ENCODE results near the gene XRCC2.
"Not testable (repeated sequence)": the region's sequence is repeated elsewhere in the genome, so short reads cannot be mapped to it uniquely, and the experiment has no call there.

Gene XRCC2

DNA sequence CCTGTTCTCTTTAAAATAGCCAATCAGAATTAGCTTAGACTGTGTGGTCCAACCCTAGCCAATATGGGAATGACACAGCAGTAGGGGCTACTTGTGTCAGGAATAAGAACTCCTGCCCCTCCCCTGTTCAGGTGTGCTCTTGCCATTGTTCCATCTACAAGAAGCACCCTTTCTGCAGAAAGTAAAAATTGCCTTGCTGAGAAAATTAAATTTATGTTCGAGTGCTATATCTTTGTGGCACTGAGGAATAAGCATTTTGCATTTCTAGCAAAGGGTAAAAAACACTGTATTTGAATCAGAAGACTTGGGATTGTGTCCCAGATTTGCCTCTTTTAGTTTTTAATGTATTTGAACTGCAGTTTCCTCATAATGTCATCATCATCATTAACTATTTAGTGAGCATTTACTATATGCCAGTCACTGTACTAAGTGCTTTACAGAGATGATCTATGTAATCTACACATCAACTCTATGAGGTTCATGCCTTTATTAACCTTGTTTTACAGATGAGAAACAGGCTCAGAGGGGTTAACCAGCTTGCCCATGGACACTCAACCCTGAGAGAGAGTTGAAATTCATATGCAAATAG lies 28.9 kb upstream of the XRCC2 start:
- no peak overlapping the region for H3K4me3 ChIP-seq (ENCODE audit: low read length)
- no peak for DNase-seq (ENCODE audit: low read depth)
- TF ChIP-seq, protein P1, sequence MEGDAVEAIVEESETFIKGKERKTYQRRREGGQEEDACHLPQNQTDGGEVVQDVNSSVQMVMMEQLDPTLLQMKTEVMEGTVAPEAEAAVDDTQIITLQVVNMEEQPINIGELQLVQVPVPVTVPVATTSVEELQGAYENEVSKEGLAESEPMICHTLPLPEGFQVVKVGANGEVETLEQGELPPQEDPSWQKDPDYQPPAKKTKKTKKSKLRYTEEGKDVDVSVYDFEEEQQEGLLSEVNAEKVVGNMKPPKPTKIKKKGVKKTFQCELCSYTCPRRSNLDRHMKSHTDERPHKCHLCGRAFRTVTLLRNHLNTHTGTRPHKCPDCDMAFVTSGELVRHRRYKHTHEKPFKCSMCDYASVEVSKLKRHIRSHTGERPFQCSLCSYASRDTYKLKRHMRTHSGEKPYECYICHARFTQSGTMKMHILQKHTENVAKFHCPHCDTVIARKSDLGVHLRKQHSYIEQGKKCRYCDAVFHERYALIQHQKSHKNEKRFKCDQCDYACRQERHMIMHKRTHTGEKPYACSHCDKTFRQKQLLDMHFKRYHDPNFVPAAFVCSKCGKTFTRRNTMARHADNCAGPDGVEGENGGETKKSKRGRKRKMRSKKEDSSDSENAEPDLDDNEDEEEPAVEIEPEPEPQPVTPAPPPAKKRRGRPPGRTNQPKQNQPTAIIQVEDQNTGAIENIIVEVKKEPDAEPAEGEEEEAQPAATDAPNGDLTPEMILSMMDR (IDR thresholded peaks at IDR 0.05; ENCODE audit: insufficient read depth, low read depth, low read length, missing control alignments) = no peak

DNA sequence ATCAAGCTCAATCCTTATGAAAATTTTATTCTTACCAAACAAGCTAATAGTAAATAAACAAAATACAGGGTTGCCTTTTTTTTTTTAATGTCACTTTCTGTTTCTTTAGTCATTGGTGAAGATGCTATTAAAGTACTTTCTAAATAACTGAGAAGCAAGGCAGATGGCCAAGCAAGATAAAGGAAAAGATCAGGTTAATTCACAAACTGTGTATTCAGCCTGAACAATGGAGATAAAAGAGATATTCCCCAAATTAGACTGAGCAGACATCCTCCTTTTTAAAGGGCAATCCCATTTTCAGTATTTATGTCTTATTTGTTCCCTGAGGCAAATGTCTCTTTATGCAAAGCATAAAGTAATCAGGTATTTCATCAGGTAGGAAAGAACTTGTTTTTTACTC lies 23.1 kb upstream of the XRCC2 start:
- no peak overlapping the region for H3K4me3 ChIP-seq (ENCODE audit: low read length)
- TF ChIP-seq, protein P1 (IDR thresholded peaks at IDR 0.05; ENCODE audit: insufficient read depth, low read depth, low read length, missing control alignments) = no peak
- DNase-seq (ENCODE audit: low read depth) = no peak

DNA sequence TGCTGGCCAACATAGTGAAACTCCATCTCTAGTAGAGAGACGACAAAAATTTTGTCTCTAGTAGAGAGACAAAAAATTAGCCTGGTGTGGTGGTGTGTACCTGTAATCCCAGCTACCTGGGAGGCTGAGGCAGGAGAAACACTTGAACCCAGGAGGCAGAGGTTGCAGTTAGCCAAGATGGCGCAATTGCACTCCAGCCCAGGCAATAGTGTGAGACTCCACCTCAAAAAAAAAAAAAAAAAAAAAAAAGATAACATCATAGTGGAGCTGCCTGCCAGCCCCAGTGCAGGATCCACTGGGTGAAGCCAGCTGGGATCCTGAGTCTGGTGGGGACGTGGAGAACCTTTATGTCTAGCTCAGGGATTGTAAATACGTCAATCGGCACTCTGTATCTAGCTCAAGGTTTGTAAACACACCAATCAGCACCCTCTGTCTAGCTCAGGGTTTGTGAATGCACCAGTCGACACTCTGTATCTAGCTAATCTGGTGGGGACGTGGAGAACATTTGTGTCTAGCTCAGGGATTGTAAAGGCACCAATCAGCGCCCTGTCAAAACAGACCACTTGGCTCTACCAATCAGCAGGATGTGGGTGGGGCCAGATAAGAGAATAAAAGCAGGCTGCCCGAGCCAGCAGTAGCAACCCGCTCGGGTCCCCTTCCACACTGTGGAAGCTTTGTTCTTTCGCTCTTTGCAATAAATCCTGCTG lies 21.5 kb upstream of the XRCC2 start:
- not testable (repeated sequence) for H3K4me3 ChIP-seq (ENCODE audit: low read length); DNase-seq (ENCODE audit: low read depth)

DNA sequence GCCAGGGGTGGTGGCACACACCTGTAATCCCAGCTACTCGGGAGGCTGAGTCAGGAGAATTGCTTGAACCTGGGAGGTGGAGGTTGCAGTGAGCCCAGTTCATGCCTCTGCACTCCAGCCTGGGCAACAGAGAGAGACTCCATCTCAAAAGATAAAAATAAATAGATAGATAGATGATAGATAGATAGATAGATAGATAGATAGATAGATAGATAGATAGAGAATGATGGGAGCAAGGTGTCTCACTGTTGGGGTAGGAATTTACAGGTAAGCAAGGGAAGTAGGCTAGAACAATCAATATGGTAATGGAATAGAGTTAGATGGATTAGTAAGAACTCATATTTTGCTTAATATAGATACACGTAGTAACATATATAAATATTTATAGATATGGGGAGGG lies 16.3 kb upstream of the XRCC2 start:
- not testable (repeated sequence) for H3K4me3 ChIP-seq (ENCODE audit: low read length); DNase-seq (ENCODE audit: low read depth)

DNA sequence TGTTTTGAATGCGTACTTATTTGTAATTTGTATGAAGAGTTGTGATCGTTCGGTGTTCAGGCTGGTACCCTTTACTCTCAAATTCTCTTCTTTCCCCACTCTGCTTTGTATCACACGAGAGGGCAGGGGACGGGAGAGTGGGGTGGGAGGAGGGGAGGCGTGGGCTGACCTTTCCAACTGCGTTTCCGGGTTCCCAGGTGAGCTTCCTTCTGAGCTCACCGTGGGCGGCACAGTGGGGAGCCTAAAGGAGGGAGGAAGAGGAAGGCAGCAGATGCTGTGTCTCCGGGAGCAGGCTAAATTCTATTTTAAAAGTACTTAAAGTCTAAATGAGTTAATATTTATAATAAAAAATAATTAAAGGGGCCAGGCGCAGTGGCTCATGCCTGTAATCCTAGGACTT lies 7.4 kb upstream of the XRCC2 start:
- TF ChIP-seq, protein P1 (IDR thresholded peaks at IDR 0.05; ENCODE audit: insufficient read depth, low read depth, low read length, missing control alignments) = no peak
- H3K4me3 ChIP-seq (ENCODE audit: low read length) = no peak overlapping the region
- DNase-seq (ENCODE audit: low read depth) = no peak

DNA sequence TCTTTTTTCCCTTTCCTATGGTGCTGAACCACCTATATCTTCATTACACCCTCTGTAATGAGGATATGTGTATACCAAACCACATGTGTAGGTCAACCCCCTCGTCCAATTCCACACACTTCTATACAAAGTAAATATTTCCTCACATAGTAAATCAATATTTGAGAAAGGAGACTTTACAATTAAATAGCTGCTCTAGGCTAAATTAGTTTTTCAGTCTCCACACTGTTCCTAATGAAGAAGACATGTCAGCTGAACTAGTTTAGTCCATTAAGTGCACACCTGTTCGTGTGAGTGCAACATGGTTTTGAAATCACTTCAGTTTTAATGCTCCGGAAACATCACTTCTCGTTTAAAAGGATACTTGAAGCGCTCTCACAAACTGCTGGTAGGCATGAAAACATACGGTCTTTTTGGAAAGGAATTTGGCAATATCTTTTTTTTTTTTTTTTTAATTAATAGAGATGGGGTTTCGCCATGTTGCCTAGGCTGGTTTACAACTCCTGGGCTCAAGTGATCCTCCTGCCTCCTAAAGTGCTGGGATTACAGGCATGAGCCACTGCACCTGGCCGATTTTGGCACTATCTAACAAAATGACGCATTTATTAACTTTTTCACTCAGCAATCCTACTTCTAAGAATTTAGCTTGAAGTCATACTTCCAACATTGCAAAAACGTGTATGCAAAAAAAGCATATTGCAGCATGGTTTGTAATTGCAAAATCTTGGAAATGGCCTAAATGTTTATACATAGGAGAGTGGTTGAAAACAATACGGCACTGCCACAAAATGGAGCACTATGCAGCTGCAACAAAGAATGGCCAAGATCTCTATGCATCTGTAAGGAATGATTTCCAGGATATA lies 2.1 kb upstream of the XRCC2 start:
- TF ChIP-seq, protein P1 (IDR thresholded peaks at IDR 0.05; ENCODE audit: insufficient read depth, low read depth, low read length, missing control alignments) = no peak
- H3K4me3 ChIP-seq (ENCODE audit: low read length) = no peak overlapping the region
- no peak for DNase-seq (ENCODE audit: low read depth)

DNA sequence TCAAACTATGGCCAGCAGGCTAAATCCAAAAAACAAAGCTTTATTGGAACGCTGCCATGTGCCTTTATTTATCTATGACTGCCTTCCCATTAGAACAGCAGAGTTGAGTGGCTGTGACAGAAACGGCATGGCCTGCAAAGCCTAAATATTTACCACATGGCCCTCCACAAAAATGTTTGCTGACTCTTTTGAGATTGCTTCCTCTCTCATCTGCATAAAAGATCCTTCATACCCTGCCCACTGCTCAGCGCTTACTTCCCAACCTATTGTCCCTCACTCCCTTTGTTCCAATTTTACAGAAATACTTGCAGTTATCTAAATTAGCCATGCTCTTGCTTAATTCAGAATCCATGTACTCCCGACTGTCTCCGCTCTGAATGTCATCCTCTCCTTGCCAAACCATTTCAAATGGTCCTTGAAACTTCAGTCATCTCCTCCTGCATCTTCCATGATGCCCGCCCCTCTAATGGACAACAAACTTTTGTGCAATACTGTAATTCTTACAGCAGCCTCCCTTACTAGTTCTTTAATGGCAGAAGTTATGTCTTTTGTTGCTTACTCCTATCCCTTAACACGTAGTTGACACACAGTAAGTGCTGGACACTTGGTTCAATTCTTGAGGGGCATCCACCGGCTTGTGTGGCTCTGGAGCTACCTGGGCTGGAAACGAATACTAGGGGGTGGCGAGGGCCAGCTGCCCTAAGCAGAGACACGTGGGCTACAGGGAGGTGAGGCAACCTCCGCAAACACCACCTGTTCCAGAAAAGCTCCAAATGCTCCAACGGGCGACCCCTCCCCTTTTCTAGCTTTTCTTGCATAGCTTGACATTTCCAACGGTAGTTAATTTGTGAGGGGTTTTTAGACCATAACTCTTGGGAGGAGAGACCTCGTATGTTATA lies 832 bp downstream of the XRCC2 start:
- peak; percentile 11 for DNase-seq (ENCODE audit: low read depth)
- TF ChIP-seq, protein P1 (IDR thresholded peaks at IDR 0.05; ENCODE audit: insufficient read depth, low read depth, low read length, missing control alignments) = no peak
- H3K4me3 ChIP-seq (ENCODE audit: low read length) = peak overlapping the region; percentile 50

All from epithelial cell of esophagus (primary cell).